ENCODE results near the gene SRGN. TPM values are rescaled to one million over a fixed set of nuclear protein-coding genes. Genes with fewer than 3 reads are reported as not detected.

Gene SRGN
- total and polyA plus RNA-seq, 10 of the 15 experiments (the other 5 are each of a cell fraction or from before 2014, with no cell fraction given), result 382 to 2,414 (median 885) TPM

DNA sequence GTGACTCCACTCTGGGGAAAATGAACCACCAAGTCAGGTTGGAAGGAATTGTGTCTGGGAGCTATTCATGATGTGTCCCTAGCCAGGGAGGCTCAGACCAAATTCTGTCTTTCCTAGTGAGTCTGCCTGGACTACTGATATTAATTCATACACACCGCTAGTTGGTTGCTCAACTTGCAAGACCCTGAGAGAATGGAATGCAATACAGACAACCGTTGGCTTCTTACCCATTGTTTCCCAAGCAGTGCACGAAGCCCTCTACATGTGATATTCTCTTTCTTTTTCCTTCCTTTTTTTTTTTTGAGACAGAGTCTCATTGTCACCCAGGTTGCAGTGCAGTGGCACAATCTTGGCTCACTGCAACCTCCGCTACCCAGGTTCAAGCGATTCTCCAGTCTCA is 19.4 kb upstream of the SRGN start:
- Histone ChIP-seq H3K9ac (ENCODE audit: control insufficient read depth, insufficient read depth, low read length) (no peak overlapping the region), H3K4me2 (ENCODE audit: control insufficient read depth, insufficient read depth) (no peak overlapping the region), H3K79me2 (ENCODE audit: control insufficient read depth, insufficient read depth, low read length) (peaks cover 1% of the 10 kb centered on the region; the same call in 1 of the 2 replicates), H2AFZ (ENCODE audit: control insufficient read depth, low read depth, low read length) (no peak overlapping the region), H3K27ac (ENCODE audit: control insufficient read depth, insufficient read depth) (no peak overlapping the region), H3K9me3 (replicated peaks; ENCODE audit: control insufficient read depth, insufficient read depth, low read length) (no peaks in the 10 kb centered on the region), H4K20me1 (ENCODE audit: control insufficient read depth, insufficient read depth) (no peaks in the 10 kb centered on the region), H3K36me3 (ENCODE audit: control insufficient read depth in 2 of 2, insufficient read depth in 2 of 2, low read length in 1 of 2) (no peaks in the 10 kb centered on the region), H3K4me1 (ENCODE audit: control insufficient read depth, insufficient read depth, low read length) (peaks cover 20% of the 10 kb centered on the region), H3K27me3 (replicated peaks in 1 of 2; ENCODE audit: control insufficient read depth in 2 of 2, insufficient read depth in 2 of 2, low read length in 1 of 2) (no peaks in the 10 kb centered on the region), H3K4me3 (no peak overlapping the region)
- no peak for TF ChIP-seq DPF2 (IDR thresholded peaks at IDR 0.05)
- ChIA-PET RAD21 (ENCODE audit: unreplicated experiment) (interaction anchor here (1.2 to 9.1 kb wide), 2 partner anchors 18 to 64 kb away, joined by 3 to 197 read pairs; no protein-coding TSS in a partner anchor), POLR2A (interaction anchor here (9.9 kb wide), 1 partner anchor 19 kb away, joined by 231 read pairs; no protein-coding TSS in a partner anchor), CTCF (interaction anchor here (1.0 to 1.6 kb wide), 2 partner anchors 10 to 12 kb away, joined by 3 to 4 read pairs; no protein-coding TSS in a partner anchor), SMC1A (ENCODE audit: uncharacterized antibody, unreplicated experiment) (interaction anchor here (1.0 to 1.2 kb wide), 2 partner anchors 17 to 63 kb away, joined by 3 to 4 read pairs; no protein-coding TSS in a partner anchor)
- no peak for FAIRE-seq
- no peak for ATAC-seq
- intact Hi-C loops (cut with micrococcal nuclease; ENCODE audit: unreplicated experiment) (no loop called here), in situ Hi-C loops (cut with MboI) (no loop called here)
- BruUV-seq (replicated peaks), result no TSS peak
- no peak for DNase-seq (ENCODE audit: low read depth, low spot score)
- WGBS (ENCODE audit: insufficient coverage, insufficient replicate concordance, low lambda C conversion rate, missing lambda C conversion rate), result 74% methylated on average over 5 of the region's 5 CpGs

DNA sequence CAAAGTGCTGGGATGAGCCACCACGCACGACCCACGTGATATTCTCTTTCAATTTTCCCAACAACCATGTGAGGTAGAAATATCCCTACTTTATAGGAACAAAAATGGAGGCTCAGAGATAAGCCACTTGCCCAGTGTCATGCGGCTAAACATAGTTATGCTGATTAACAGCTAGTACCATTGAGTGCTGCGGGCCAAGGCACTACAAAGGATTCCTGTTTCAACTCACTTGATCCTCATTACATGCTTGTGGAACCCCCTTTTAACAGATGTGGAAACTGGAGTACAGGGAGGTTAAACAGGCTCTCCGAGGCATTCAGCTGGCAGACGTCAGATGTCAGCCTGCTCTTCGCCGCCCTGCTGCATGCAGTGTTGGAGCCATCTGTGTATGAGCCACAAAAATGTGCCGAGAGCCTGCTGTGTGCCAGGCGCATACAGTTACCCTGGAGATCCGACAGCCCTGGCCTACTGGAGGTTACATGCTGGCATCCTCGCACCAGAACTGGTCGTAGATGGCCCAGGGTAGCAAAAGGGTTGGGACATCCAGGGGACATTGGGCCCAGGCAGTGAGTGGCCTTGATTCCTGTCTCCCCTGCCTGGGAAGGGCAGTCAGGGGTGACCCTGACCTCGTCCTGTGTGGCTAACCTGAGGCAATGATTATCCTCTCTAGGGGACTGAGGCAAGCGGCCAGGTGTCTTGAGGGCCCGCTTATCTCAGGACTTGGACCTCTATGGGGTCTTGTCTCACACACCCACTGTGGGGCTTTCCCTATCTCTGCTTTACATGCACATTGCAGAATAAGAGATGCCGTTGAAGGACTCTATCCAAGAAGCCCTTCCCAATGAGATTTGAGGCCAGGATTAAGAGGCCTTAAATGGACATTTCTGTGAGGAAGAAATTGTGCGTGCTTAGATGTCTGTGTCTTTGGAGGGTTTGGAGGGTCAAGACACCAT is 18.5 kb upstream of the SRGN start:
- ChIA-PET SMC1A (ENCODE audit: uncharacterized antibody, unreplicated experiment) (interaction anchor here (1.0 kb wide), 1 partner anchor 11 kb away, joined by 3 read pairs; no protein-coding TSS in a partner anchor), RAD21 (ENCODE audit: unreplicated experiment) (interaction anchor here (9.1 kb wide), 1 partner anchor 19 kb away, joined by 197 read pairs; no protein-coding TSS in a partner anchor), CTCF (interaction anchor here (1.0 to 1.6 kb wide), 3 partner anchors 11 to 25 kb away, joined by 3 to 4 read pairs (median 4); no protein-coding TSS in a partner anchor), POLR2A (interaction anchor here (9.9 kb wide), 1 partner anchor 20 kb away, joined by 231 read pairs; no protein-coding TSS in a partner anchor)
- H3K27ac ChIP-seq (ENCODE audit: control insufficient read depth, insufficient read depth), result no peak overlapping the region
- WGBS (ENCODE audit: insufficient coverage, insufficient replicate concordance, low lambda C conversion rate, missing lambda C conversion rate), result 81% methylated on average over 19 of the region's 19 CpGs
- H3K4me2 ChIP-seq (ENCODE audit: control insufficient read depth, insufficient read depth), result no peak overlapping the region
- DNase-seq (ENCODE audit: low read depth, low spot score), result no peak
- H3K36me3 ChIP-seq (ENCODE audit: control insufficient read depth in 2 of 2, insufficient read depth in 2 of 2, low read length in 1 of 2), result no peaks in the 10 kb centered on the region
- H2AFZ ChIP-seq (ENCODE audit: control insufficient read depth, low read depth, low read length), result no peak overlapping the region
- peaks cover 24% of the 10 kb centered on the region for H3K4me1 ChIP-seq (ENCODE audit: control insufficient read depth, insufficient read depth, low read length)
- no peak for FAIRE-seq
- in situ Hi-C loops (cut with MboI), result no loop called here
- peaks cover 1% of the 10 kb centered on the region; the same call in 1 of the 2 replicates for H3K79me2 ChIP-seq (ENCODE audit: control insufficient read depth, insufficient read depth, low read length)
- H3K4me3 ChIP-seq, result no peak overlapping the region
- intact Hi-C loops (cut with micrococcal nuclease; ENCODE audit: unreplicated experiment), result no loop called here
- no TSS peak for BruUV-seq (replicated peaks)
- no peaks in the 10 kb centered on the region for H4K20me1 ChIP-seq (ENCODE audit: control insufficient read depth, insufficient read depth)
- H3K27me3 ChIP-seq (replicated peaks in 1 of 2; ENCODE audit: control insufficient read depth in 2 of 2, insufficient read depth in 2 of 2, low read length in 1 of 2), result no peaks in the 10 kb centered on the region
- H3K9ac ChIP-seq (ENCODE audit: control insufficient read depth, insufficient read depth, low read length), result no peak overlapping the region
- no peaks in the 10 kb centered on the region for H3K9me3 ChIP-seq (replicated peaks; ENCODE audit: control insufficient read depth, insufficient read depth, low read length)
- ATAC-seq, result no peak
- TF ChIP-seq, protein P1, sequence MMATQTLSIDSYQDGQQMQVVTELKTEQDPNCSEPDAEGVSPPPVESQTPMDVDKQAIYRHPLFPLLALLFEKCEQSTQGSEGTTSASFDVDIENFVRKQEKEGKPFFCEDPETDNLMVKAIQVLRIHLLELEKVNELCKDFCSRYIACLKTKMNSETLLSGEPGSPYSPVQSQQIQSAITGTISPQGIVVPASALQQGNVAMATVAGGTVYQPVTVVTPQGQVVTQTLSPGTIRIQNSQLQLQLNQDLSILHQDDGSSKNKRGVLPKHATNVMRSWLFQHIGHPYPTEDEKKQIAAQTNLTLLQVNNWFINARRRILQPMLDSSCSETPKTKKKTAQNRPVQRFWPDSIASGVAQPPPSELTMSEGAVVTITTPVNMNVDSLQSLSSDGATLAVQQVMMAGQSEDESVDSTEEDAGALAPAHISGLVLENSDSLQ (IDR thresholded peaks at IDR 0.05), result no peak
- no peak for TF ChIP-seq MTA2 (IDR thresholded peaks at IDR 0.05; ENCODE audit: low read depth)
- TF ChIP-seq STAT1 (conservative IDR thresholded peaks at IDR 0.05), result no peak
- TF ChIP-seq, protein P2, sequence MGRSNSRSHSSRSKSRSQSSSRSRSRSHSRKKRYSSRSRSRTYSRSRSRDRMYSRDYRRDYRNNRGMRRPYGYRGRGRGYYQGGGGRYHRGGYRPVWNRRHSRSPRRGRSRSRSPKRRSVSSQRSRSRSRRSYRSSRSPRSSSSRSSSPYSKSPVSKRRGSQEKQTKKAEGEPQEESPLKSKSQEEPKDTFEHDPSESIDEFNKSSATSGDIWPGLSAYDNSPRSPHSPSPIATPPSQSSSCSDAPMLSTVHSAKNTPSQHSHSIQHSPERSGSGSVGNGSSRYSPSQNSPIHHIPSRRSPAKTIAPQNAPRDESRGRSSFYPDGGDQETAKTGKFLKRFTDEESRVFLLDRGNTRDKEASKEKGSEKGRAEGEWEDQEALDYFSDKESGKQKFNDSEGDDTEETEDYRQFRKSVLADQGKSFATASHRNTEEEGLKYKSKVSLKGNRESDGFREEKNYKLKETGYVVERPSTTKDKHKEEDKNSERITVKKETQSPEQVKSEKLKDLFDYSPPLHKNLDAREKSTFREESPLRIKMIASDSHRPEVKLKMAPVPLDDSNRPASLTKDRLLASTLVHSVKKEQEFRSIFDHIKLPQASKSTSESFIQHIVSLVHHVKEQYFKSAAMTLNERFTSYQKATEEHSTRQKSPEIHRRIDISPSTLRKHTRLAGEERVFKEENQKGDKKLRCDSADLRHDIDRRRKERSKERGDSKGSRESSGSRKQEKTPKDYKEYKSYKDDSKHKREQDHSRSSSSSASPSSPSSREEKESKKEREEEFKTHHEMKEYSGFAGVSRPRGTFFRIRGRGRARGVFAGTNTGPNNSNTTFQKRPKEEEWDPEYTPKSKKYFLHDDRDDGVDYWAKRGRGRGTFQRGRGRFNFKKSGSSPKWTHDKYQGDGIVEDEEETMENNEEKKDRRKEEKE (IDR thresholded peaks at IDR 0.05), result no peak
- no peak for TF ChIP-seq SMARCA5 (IDR thresholded peaks at IDR 0.05)
- TF ChIP-seq, protein P3, sequence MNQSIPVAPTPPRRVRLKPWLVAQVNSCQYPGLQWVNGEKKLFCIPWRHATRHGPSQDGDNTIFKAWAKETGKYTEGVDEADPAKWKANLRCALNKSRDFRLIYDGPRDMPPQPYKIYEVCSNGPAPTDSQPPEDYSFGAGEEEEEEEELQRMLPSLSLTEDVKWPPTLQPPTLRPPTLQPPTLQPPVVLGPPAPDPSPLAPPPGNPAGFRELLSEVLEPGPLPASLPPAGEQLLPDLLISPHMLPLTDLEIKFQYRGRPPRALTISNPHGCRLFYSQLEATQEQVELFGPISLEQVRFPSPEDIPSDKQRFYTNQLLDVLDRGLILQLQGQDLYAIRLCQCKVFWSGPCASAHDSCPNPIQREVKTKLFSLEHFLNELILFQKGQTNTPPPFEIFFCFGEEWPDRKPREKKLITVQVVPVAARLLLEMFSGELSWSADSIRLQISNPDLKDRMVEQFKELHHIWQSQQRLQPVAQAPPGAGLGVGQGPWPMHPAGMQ (IDR thresholded peaks at IDR 0.05; ENCODE audit: borderline replicate concordance), result no peak

Measured in GM12878 (cell line).